ENCODE measurements around the gene ZNF560.
A peak's percentile ranks its signal among the peaks of the same experiment; 100 is the strongest.
"Not testable (repeated sequence)": the region's sequence is repeated elsewhere in the genome, so short reads cannot be mapped to it uniquely, and the experiment has no call there.

ZNF560 gene

GRCh38 chr19:9498183-9498902 lies at the start of gene ZNF560:
ZNF560 (minus strand) TSS chr19:9498616; CDS start chr19:9475313, 23,303 bp downstream.
- DNase-seq, result peak; percentile 15

- DNase-seq, result no peak
Measured at GRCh38 chr19:9547870-9548269, 49.5 kb upstream of the ZNF560 start.

- not testable (repeated sequence) for DNase-seq
Measured at GRCh38 chr19:9541281-9541680, 42.9 kb upstream of the ZNF560 start.

- not testable (repeated sequence) for DNase-seq
Measured at GRCh38 chr19:9539921-9540320, 41.5 kb upstream of the ZNF560 start.

- not testable (repeated sequence) for DNase-seq
Measured at GRCh38 chr19:9539201-9539600, 40.8 kb upstream of the ZNF560 start.

GRCh38 chr19:9538183-9539058 lies 40.0 kb upstream of the ZNF560 start, which contains the start of gene ZNF426:
ZNF426 (minus strand) TSS chr19:9538645; CDS start chr19:9536232, 2,413 bp downstream.
- peak; percentile 89 for DNase-seq

GRCh38 chr19:9535934-9536333 lies 37.5 kb upstream of the ZNF560 start:
- DNase-seq, result no peak

- peak; percentile 19 for DNase-seq
Measured at GRCh38 chr19:9531933-9532332, 33.5 kb upstream of the ZNF560 start.

GRCh38 chr19:9528757-9529336 lies 30.4 kb upstream of the ZNF560 start:
- no peak for DNase-seq

GRCh38 chr19:9523885-9524474 lies 25.6 kb upstream of the ZNF560 start:
- DNase-seq, result no peak

GRCh38 chr19:9507285-9507684 lies 8.9 kb upstream of the ZNF560 start:
- no peak for DNase-seq

- DNase-seq, result no peak
Measured at GRCh38 chr19:9500796-9501195, 2.4 kb upstream of the ZNF560 start.

GRCh38 chr19:9494096-9494495 lies 4.3 kb downstream of the ZNF560 start:
- no peak for DNase-seq

GRCh38 chr19:9487016-9487415 lies 11.4 kb downstream of the ZNF560 start:
- DNase-seq, result no peak

GRCh38 chr19:9485140-9485539 lies 13.3 kb downstream of the ZNF560 start:
- no peak for DNase-seq

GRCh38 chr19:9474975-9475374 lies 23.4 kb downstream of the ZNF560 start:
- no peak for DNase-seq

GRCh38 chr19:9467161-9467560 lies 31.3 kb downstream of the ZNF560 start:
- no peak for DNase-seq

- no peak for DNase-seq
Measured at GRCh38 chr19:9461938-9462337, 36.5 kb downstream of the ZNF560 start.

- DNase-seq, result no peak
Measured at GRCh38 chr19:9456018-9456689, 42.3 kb downstream of the ZNF560 start.

GRCh38 chr19:9453953-9454352 lies 44.5 kb downstream of the ZNF560 start:
- DNase-seq, result no peak

GRCh38 chr19:9445037-9445436 lies 53.4 kb downstream of the ZNF560 start:
- no peak for DNase-seq

- no peak for DNase-seq
Measured at GRCh38 chr19:9436358-9436757, 62.1 kb downstream of the ZNF560 start.
